Measurements from ENCODE around the gene PACRG. TPM values are rescaled to one million over a fixed set of nuclear protein-coding genes. Genes with fewer than 3 reads are reported as not detected.

PACRG gene
- total RNA-seq, 2 donors from 2014 or later: 2.8 to 21.3 TPM

DNA sequence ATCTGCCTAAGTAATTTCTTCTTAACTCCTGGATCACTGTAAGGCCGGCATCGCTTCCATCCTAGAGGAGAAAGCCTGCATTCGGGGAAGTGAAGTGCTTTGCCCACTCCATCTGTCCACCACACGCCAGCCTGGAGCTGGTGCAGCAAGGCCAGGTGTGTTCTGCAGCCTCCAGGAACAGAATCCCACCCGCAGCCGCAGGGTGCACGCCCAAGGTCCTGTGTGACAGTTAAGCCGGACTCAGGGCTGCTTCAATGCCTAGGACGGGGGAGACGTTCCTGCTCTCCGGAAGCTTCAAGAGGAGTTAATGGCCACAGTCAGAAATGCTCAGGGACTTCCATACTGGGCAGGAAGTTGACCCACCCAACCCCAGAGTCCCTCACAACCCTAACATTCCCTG lies 600.6 kb downstream of the PACRG start:
- H3K27me3 ChIP-seq: no peaks in the 10 kb centered on the region
- TF ChIP-seq, protein P1, sequence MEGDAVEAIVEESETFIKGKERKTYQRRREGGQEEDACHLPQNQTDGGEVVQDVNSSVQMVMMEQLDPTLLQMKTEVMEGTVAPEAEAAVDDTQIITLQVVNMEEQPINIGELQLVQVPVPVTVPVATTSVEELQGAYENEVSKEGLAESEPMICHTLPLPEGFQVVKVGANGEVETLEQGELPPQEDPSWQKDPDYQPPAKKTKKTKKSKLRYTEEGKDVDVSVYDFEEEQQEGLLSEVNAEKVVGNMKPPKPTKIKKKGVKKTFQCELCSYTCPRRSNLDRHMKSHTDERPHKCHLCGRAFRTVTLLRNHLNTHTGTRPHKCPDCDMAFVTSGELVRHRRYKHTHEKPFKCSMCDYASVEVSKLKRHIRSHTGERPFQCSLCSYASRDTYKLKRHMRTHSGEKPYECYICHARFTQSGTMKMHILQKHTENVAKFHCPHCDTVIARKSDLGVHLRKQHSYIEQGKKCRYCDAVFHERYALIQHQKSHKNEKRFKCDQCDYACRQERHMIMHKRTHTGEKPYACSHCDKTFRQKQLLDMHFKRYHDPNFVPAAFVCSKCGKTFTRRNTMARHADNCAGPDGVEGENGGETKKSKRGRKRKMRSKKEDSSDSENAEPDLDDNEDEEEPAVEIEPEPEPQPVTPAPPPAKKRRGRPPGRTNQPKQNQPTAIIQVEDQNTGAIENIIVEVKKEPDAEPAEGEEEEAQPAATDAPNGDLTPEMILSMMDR (IDR thresholded peaks at IDR 0.05): no peak
- no peaks in the 10 kb centered on the region for H3K36me3 ChIP-seq
- no peak overlapping the region for H3K4me3 ChIP-seq
- no peak overlapping the region for H3K27ac ChIP-seq
- H3K4me1 ChIP-seq: peaks cover 0 to 20% of the 10 kb centered on the region in 2 donors
- no peaks in the 10 kb centered on the region for H3K9me3 ChIP-seq
- DNase-seq (ENCODE audit: low spot score): no peak

DNA sequence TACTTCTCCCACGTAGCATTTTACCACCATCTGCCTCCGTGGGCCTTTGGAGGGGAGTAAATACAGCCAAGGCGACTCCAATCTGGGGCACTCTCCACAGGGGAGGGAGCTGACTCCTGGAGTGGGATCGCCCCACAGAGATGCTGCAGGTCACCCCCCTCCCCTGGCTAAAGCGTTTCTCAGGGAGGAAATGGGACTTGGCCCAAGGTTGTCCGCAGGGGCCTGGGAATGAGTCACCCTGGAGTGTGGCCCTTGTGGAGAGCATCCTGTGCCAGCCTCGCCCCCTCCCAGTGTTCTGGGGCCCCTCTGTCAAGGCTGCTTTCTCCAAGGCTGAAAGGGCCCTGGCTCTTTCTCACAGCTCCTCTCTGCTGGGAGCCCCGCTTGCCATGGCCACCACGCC lies 602.2 kb downstream of the PACRG start:
- H3K27ac ChIP-seq: no peak overlapping the region
- no peak for DNase-seq (ENCODE audit: low spot score)
- no peaks in the 10 kb centered on the region for H3K9me3 ChIP-seq
- H3K36me3 ChIP-seq: no peaks in the 10 kb centered on the region
- H3K4me1 ChIP-seq: peaks cover 0 to 31% of the 10 kb centered on the region in 2 donors
- H3K27me3 ChIP-seq: no peaks in the 10 kb centered on the region
- TF ChIP-seq, protein P1 (IDR thresholded peaks at IDR 0.05): no peak
- no peak overlapping the region for H3K4me3 ChIP-seq

DNA sequence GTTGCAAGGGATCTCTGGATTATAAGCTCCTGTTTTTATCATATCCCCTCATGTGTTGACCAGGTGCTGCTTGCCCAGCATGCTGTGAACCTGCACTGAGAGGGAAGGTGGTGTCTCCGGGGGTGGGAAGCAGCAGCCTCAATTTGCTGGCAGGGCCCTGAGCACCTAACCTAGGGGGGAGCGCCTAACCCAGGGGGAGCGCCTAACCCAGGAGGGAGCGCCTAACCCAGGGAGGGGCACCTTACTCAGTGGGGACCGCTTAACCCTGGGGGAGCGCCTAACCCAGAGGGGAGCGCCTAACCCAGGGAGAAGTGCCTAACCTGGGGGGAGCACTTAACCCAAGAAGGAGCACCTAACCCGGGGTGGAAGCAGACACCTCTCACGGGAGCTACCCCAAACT lies 603.5 kb downstream of the PACRG start:
- Histone ChIP-seq H3K36me3 (no peaks in the 10 kb centered on the region), H3K4me3 (no peak overlapping the region), H3K4me1 (peaks cover 0 to 40% of the 10 kb centered on the region in 2 donors), H3K27me3 (no peaks in the 10 kb centered on the region), H3K27ac (no peak overlapping the region), H3K9me3 (no peaks in the 10 kb centered on the region)
- DNase-seq (ENCODE audit: low spot score): no peak
- TF ChIP-seq, protein P1 (IDR thresholded peaks at IDR 0.05): no peak

DNA sequence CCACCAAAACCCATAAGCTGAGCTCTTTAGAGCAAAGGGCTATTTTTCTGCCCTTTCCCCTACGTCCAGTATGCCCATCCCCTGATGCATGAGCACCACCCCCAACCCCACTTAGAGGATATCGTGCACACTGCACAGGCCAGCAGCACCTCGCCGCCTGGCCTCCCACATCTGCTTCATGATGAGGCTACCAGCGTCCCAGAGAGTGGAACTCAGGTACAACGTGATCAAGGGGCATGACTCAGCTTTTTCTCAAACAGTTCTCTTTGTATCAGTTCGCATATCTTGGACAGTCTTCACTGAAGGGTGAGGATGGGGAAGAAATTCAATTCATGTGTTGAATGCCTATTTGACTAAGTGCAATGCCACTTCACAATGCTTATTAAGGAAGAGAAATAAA lies 604.8 kb downstream of the PACRG start:
- Histone ChIP-seq H3K36me3 (no peaks in the 10 kb centered on the region), H3K27me3 (no peaks in the 10 kb centered on the region), H3K9me3 (no peaks in the 10 kb centered on the region), H3K27ac (no peak overlapping the region), H3K4me1 (peaks cover 0 to 44% of the 10 kb centered on the region in 2 donors), H3K4me3 (no peak overlapping the region)
- DNase-seq (ENCODE audit: low spot score): no peak
- TF ChIP-seq, protein P1 (IDR thresholded peaks at IDR 0.05): no peak

DNA sequence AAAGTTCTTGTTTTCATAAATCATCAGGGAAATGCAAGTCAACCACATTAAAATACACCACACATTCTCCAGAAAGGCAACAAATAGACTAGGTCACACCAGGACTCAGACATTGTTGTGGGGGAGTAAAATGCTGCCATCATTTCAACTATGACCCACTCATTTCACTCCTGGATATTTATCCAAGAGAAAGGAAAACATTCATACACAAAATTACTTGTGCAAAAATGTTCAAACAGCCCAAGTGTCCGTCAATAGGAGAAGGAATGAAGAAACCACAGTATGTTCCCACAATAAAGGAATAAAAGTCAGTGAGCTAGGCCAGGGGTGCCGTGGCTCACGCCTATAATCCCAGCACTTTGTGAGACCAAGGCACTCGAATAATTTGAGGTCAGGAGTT lies 605.3 kb downstream of the PACRG start:
- Histone ChIP-seq H3K4me1 (peaks cover 0 to 47% of the 10 kb centered on the region in 2 donors), H3K27ac (no peak overlapping the region), H3K27me3 (no peaks in the 10 kb centered on the region), H3K4me3 (no peak overlapping the region), H3K9me3 (no peaks in the 10 kb centered on the region), H3K36me3 (no peaks in the 10 kb centered on the region)
- TF ChIP-seq, protein P1 (IDR thresholded peaks at IDR 0.05): no peak
- no peak for DNase-seq (ENCODE audit: low spot score)

Measured in right atrium auricular region (tissue), 2 donors.